Measurements from ENCODE around the gene TRMT2B. TPM values are rescaled to one million over a fixed set of nuclear protein-coding genes. Genes with fewer than 3 reads are reported as not detected.

The TRMT2B gene
- total and polyA plus RNA-seq, 4 donors = 3.3 to 11.2 (median 7.0) TPM

DNA sequence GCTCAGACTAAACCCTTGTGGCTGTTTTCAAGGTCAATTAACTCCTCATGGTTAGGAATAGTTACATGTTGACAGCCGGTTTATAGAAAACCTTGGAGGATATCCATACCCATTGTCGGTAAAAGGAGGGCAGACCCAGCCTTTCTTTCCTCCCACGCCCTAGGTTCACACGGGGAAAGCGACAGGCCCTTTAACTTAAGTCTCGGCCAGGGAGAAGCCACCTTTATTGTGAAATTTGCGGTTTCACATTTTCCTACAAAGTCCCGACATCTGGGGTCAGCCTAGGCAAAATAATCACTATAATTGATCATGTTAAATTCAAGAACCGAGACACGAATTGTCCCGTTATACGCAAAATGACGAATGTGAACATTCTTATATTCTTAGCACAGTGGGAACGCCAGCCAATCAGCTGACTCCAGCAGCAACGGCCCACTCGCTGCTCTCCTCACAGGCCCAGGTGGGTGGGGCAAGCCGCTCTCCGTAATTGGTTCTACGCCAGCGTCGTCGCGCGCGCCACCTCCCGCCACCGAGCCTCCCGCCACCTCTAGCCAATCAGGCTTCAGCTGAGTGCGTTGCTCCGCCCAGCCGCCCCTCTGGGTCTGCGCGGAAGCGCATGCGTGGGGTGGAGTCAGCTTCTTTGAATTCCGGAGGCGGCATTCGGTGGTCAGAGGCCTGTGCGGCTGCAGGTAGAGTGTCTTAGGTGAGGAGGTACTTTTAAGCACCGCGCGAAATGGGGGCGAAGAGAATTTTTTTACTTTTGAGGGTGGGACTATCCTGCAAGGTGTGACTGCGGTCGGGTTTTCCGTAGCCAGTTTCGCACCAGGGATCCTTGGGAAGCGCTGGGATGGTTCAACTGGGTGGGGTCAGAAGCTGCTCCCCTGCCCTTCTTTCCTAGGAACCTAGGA lies 45.9 kb upstream of the TRMT2B start, which contains the start of gene CENPI:
Gene CENPI (plus strand): TSS at position 659 of the 908 bp plus-strand sequence. CDS start 2,867 bp downstream, outside the sequence.
- Histone ChIP-seq H3K4me3 (ENCODE audit: low read depth in 1 of 3, low read length in 3 of 3) (peak within 1 kb of the TSS; percentile 42 to 57 (median 45)), H3K9ac (ENCODE audit: low read depth in 1 of 2, low read length in 2 of 2) (peak within 1 kb of the TSS; percentile 47 to 69), H3K27me3 (ENCODE audit: control insufficient read depth in 4 of 4, insufficient read depth in 4 of 4, low read length in 3 of 4) (no peaks in the 10 kb centered on the region), H3K36me3 (ENCODE audit: control insufficient read depth in 4 of 4, insufficient read depth in 3 of 4, low read depth in 1 of 4, low read length in 3 of 4) (no peaks in the 10 kb centered on the region), H3K9me3 (ENCODE audit: control insufficient read depth in 4 of 4, low read length in 3 of 4) (no peaks in the 10 kb centered on the region), H3K27ac (ENCODE audit: low read depth in 1 of 2, low read length in 2 of 2) (peak within 1 kb of the TSS; percentile 83 to 93), H3K4me1 (ENCODE audit: control insufficient read depth in 4 of 4, insufficient read depth in 4 of 4, low read length in 3 of 4) (peaks cover 2 to 9% (median 5%) of the 10 kb centered on the region in 4 donors)
- WGBS = under 1% methylated on average over 48 of the region's 48 CpGs
- peak; percentile 63 for TF ChIP-seq SP1 (IDR thresholded peaks at IDR 0.05)
- no peak for TF ChIP-seq RXRA (IDR thresholded peaks at IDR 0.05)
- TF ChIP-seq YY1 (IDR thresholded peaks at IDR 0.05) = peak; percentile 72
- peak in 1 of 2 donors; percentile 60 for TF ChIP-seq EGR1 (IDR thresholded peaks at IDR 0.05; ENCODE audit: low read depth in 2 of 2)
- no peak for TF ChIP-seq ZBTB33 (IDR thresholded peaks at IDR 0.05)
- DNase-seq (ENCODE audit: low spot score) = peak; percentile 91

- Histone ChIP-seq H3K27ac (ENCODE audit: low read depth in 1 of 2, low read length in 2 of 2) (no peak overlapping the region), H3K36me3 (ENCODE audit: control insufficient read depth in 4 of 4, insufficient read depth in 3 of 4, low read depth in 1 of 4, low read length in 3 of 4) (no peaks in the 10 kb centered on the region), H3K27me3 (ENCODE audit: control insufficient read depth in 4 of 4, insufficient read depth in 4 of 4, low read length in 3 of 4) (no peaks in the 10 kb centered on the region), H3K4me3 (ENCODE audit: low read depth in 1 of 3, low read length in 3 of 3) (no peak overlapping the region), H3K9me3 (ENCODE audit: control insufficient read depth in 4 of 4, low read length in 3 of 4) (no peaks in the 10 kb centered on the region), H3K9ac (ENCODE audit: low read depth in 1 of 2, low read length in 2 of 2) (no peak overlapping the region), H3K4me1 (ENCODE audit: control insufficient read depth in 4 of 4, insufficient read depth in 4 of 4, low read length in 3 of 4) (no peaks in the 10 kb centered on the region)
- TF ChIP-seq JUND (IDR thresholded peaks at IDR 0.05) (no peak), ZBTB33 (IDR thresholded peaks at IDR 0.05) (no peak), EGR1 (IDR thresholded peaks at IDR 0.05; ENCODE audit: low read depth in 2 of 2) (no peak), HNF4G (IDR thresholded peaks at IDR 0.05) (no peak), RAD21 (IDR thresholded peaks at IDR 0.05) (no peak), TAF1 (conservative IDR thresholded peaks at IDR 0.05) (no peak), FOXA1 (IDR thresholded peaks at IDR 0.05) (no peak), NR2F2 (IDR thresholded peaks at IDR 0.05) (no peak)
- no peak for DNase-seq (ENCODE audit: low spot score)
- 93% methylated on average over 1 of the region's 1 CpG for WGBS
Measured at GRCh38 chrX:101091817-101092216, 39.9 kb upstream of the TRMT2B start.

GRCh38 chrX:101081231-101081630 lies 29.3 kb upstream of the TRMT2B start:
- peaks cover 0 to 2% (median 0%) of the 10 kb centered on the region in 4 donors for H3K4me1 ChIP-seq (ENCODE audit: control insufficient read depth in 4 of 4, insufficient read depth in 4 of 4, low read length in 3 of 4)
- no peak overlapping the region for H3K9ac ChIP-seq (ENCODE audit: low read depth in 1 of 2, low read length in 2 of 2)
- no peaks in the 10 kb centered on the region for H3K9me3 ChIP-seq (ENCODE audit: control insufficient read depth in 4 of 4, low read length in 3 of 4)
- peaks cover 0 to 8% (median 0%) of the 10 kb centered on the region in 4 donors for H3K27me3 ChIP-seq (ENCODE audit: control insufficient read depth in 4 of 4, insufficient read depth in 4 of 4, low read length in 3 of 4)
- no peak overlapping the region for H3K4me3 ChIP-seq (ENCODE audit: low read depth in 1 of 3, low read length in 3 of 3)
- no peak for DNase-seq (ENCODE audit: low spot score)
- no peak overlapping the region for H3K27ac ChIP-seq (ENCODE audit: low read depth in 1 of 2, low read length in 2 of 2)
- WGBS = 70% methylated on average over 3 of the region's 3 CpGs
- no peaks in the 10 kb centered on the region for H3K36me3 ChIP-seq (ENCODE audit: control insufficient read depth in 4 of 4, insufficient read depth in 3 of 4, low read depth in 1 of 4, low read length in 3 of 4)
- TF ChIP-seq FOXA1 (IDR thresholded peaks at IDR 0.05) (no peak), RAD21 (IDR thresholded peaks at IDR 0.05) (no peak), TAF1 (conservative IDR thresholded peaks at IDR 0.05) (no peak), ZBTB33 (IDR thresholded peaks at IDR 0.05) (no peak), MAX (IDR thresholded peaks at IDR 0.05) (no peak), FOXA2 (IDR thresholded peaks at IDR 0.05) (no peak), SP1 (IDR thresholded peaks at IDR 0.05) (no peak), ATF3 (IDR thresholded peaks at IDR 0.05) (no peak), NR2F2 (IDR thresholded peaks at IDR 0.05) (no peak), HNF4A (conservative IDR thresholded peaks at IDR 0.05) (no peak), RXRA (IDR thresholded peaks at IDR 0.05) (no peak)
- TF ChIP-seq, protein P1, sequence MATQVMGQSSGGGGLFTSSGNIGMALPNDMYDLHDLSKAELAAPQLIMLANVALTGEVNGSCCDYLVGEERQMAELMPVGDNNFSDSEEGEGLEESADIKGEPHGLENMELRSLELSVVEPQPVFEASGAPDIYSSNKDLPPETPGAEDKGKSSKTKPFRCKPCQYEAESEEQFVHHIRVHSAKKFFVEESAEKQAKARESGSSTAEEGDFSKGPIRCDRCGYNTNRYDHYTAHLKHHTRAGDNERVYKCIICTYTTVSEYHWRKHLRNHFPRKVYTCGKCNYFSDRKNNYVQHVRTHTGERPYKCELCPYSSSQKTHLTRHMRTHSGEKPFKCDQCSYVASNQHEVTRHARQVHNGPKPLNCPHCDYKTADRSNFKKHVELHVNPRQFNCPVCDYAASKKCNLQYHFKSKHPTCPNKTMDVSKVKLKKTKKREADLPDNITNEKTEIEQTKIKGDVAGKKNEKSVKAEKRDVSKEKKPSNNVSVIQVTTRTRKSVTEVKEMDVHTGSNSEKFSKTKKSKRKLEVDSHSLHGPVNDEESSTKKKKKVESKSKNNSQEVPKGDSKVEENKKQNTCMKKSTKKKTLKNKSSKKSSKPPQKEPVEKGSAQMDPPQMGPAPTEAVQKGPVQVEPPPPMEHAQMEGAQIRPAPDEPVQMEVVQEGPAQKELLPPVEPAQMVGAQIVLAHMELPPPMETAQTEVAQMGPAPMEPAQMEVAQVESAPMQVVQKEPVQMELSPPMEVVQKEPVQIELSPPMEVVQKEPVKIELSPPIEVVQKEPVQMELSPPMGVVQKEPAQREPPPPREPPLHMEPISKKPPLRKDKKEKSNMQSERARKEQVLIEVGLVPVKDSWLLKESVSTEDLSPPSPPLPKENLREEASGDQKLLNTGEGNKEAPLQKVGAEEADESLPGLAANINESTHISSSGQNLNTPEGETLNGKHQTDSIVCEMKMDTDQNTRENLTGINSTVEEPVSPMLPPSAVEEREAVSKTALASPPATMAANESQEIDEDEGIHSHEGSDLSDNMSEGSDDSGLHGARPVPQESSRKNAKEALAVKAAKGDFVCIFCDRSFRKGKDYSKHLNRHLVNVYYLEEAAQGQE (IDR thresholded peaks at IDR 0.05) = no peak
